Parathyroid adenoma (tissue), 2 donors: ENCODE data around the gene DAAM2.
A peak's percentile ranks its signal among the peaks of the same experiment; 100 is the strongest.

Source experiments
- H2AFZ ChIP-seq: fragments of 300-600 bp; sonication (generic); one replicate; pipeline ENCODE4 v1.7.0; 2017; ENCODE audit warnings: antibody characterized with exemption, mild to moderate bottlenecking
- H3K27ac ChIP-seq: fragments of 300-600 bp; sonication (generic); one replicate; pipeline ENCODE4 v1.7.0; 2017
- H3K27me3 ChIP-seq: fragments of 300-600 bp; sonication (generic); one replicate; pipeline ENCODE4 v1.7.0; 2017; ENCODE audit warnings: low read length; ENCODE audit not compliant: control insufficient read depth, insufficient read depth
- H3K36me3 ChIP-seq: fragments of 300-600 bp; sonication (generic); one replicate; pipeline ENCODE4 v1.7.0; 2017; ENCODE audit warnings: low read length; ENCODE audit not compliant: control insufficient read depth, insufficient read depth
- H3K4me1 ChIP-seq: fragments of 300-600 bp; sonication (generic); one replicate; pipeline ENCODE4 v1.7.0; 2017; ENCODE audit warnings: control low read depth
- H3K4me2 ChIP-seq: fragments of 300-600 bp; sonication (generic); one replicate; pipeline ENCODE4 v1.7.0; 2017; ENCODE audit warnings: low read length
- H3K4me3 ChIP-seq: fragments of 300-600 bp; sonication (generic); one replicate; pipeline ENCODE4 v1.7.0; 2017; ENCODE audit warnings: low read depth, low read length
- H3K79me2 ChIP-seq: fragments of 300-600 bp; sonication (generic); one replicate; pipeline ENCODE4 v1.7.0; 2017; ENCODE audit warnings: control low read depth
- H3K9ac ChIP-seq: fragments of 300-600 bp; sonication (generic); one replicate; pipeline ENCODE4 v1.7.0; 2017; ENCODE audit warnings: mild to moderate bottlenecking
- H3K9me3 ChIP-seq: fragments of 300-600 bp; sonication (generic); one replicate; pipeline ENCODE4 v1.7.0; 2017; ENCODE audit warnings: low read length; ENCODE audit not compliant: control insufficient read depth
- CTCF ChIP-seq: fragments of 300-600 bp; sonication (generic); IDR thresholded peaks from one replicate; pipeline ENCODE4 v1.7.0; 2017; ENCODE audit warnings: antibody characterized with exemption, mild to moderate bottlenecking
- donor health status: primary hyperparathyroidism.

DAAM2 gene

GRCh38 chr6:39821742-39822532 is 29.8 kb downstream of the DAAM2 start:
- Histone ChIP-seq H3K4me2 (no peak overlapping the region), H3K4me3 (no peak overlapping the region), H3K79me2 (no peaks in the 10 kb centered on the region), H3K27ac (peak overlapping the region; percentile 37), H3K27me3 (no peaks in the 10 kb centered on the region), H3K4me1 (peaks cover 3% of the 10 kb centered on the region), H2AFZ (no peak overlapping the region), H3K9me3 (no peaks in the 10 kb centered on the region), H3K36me3 (no peaks in the 10 kb centered on the region), H3K9ac (no peak overlapping the region)
- no peak for TF ChIP-seq CTCF

GRCh38 chr6:39822846-39823815 is 31.0 kb downstream of the DAAM2 start:
- Histone ChIP-seq H3K36me3 (no peaks in the 10 kb centered on the region), H3K9ac (no peak overlapping the region), H3K79me2 (no peaks in the 10 kb centered on the region), H3K4me1 (peaks cover 3% of the 10 kb centered on the region), H3K27ac (peak overlapping the region; percentile 37), H3K4me3 (no peak overlapping the region), H3K9me3 (no peaks in the 10 kb centered on the region), H2AFZ (no peak overlapping the region), H3K4me2 (no peak overlapping the region), H3K27me3 (no peaks in the 10 kb centered on the region)
- no peak for TF ChIP-seq CTCF

- TF ChIP-seq CTCF = no peak
- Histone ChIP-seq H3K27me3 (no peaks in the 10 kb centered on the region), H3K4me3 (no peak overlapping the region), H3K9me3 (no peaks in the 10 kb centered on the region), H3K4me2 (no peak overlapping the region), H3K4me1 (peaks cover 3% of the 10 kb centered on the region), H3K9ac (no peak overlapping the region), H2AFZ (no peak overlapping the region), H3K27ac (peak overlapping the region; percentile 15), H3K36me3 (no peaks in the 10 kb centered on the region), H3K79me2 (no peaks in the 10 kb centered on the region)
These were observed 32.1 kb downstream of the DAAM2 start for GRCh38 chr6:39824030-39824926.

GRCh38 chr6:39829331-39829730 is 37.2 kb downstream of the DAAM2 start:
- Histone ChIP-seq H3K27me3 (no peaks in the 10 kb centered on the region), H3K36me3 (no peaks in the 10 kb centered on the region), H3K4me1 (peaks cover 3% of the 10 kb centered on the region), H3K4me3 (no peak overlapping the region), H2AFZ (no peak overlapping the region), H3K79me2 (no peaks in the 10 kb centered on the region), H3K9ac (no peak overlapping the region), H3K27ac (no peak overlapping the region), H3K9me3 (no peaks in the 10 kb centered on the region), H3K4me2 (no peak overlapping the region)
- no peak for TF ChIP-seq CTCF
